Stimulated activated CD4-positive, alpha-beta T cell treated with anti-CD3 and anti-CD28 coated beads, TNF-alpha, amount 100 ng/mL, for 4 hours (primary cell): ENCODE data around the gene CABP4.
A peak's percentile ranks its signal among the peaks of the same experiment; 100 is the strongest.

Experiments used
- DNase-seq, 3 experiments: peaks; one replicate each; pipeline ENCODE4 v3.0.0-alpha.2; 2020; ENCODE audit warnings: low read depth in 3 of 3

The CABP4 gene

GRCh38 chr11:67435727-67436458, 19.3 kb upstream of the CABP4 start:
- DNase-seq, result no peak

- DNase-seq, result peak in 2 of 3 experiments; percentile 46 to 57
Measured at GRCh38 chr11:67436459-67437081, 18.6 kb upstream of the CABP4 start.

- peak; percentile 48 to 64 (median 63) for DNase-seq
Measured at GRCh38 chr11:67437082-67437808, 17.9 kb upstream of the CABP4 start, which contains the start of gene PTPRCAP. PTPRCAP (minus strand) TSS chr11:67437682; CDS start chr11:67437619, 63 bp downstream.

- no peak for DNase-seq
Measured at GRCh38 chr11:67437809-67438157, 17.4 kb upstream of the CABP4 start.

GRCh38 chr11:67438158-67438902, 16.8 kb upstream of the CABP4 start:
- DNase-seq, result peak; percentile 54 to 65 (median 56)

GRCh38 chr11:67439321-67440228, 15.6 kb upstream of the CABP4 start:
- DNase-seq, result no peak

GRCh38 chr11:67440229-67441097, 14.7 kb upstream of the CABP4 start:
- DNase-seq, result no peak

GRCh38 chr11:67441098-67441563, 14.0 kb upstream of the CABP4 start:
- no peak for DNase-seq

- no peak for DNase-seq
Measured at GRCh38 chr11:67441731-67442351, 13.3 kb upstream of the CABP4 start.

- DNase-seq, result no peak
Measured at GRCh38 chr11:67442504-67443404, 12.4 kb upstream of the CABP4 start.

GRCh38 chr11:67445515-67445914, 9.6 kb upstream of the CABP4 start:
- DNase-seq, result no peak

- no peak for DNase-seq
Measured at GRCh38 chr11:67448220-67448609, 6.9 kb upstream of the CABP4 start.

- no peak for DNase-seq
Measured at GRCh38 chr11:67449116-67449844, 5.9 kb upstream of the CABP4 start.

GRCh38 chr11:67450796-67451657, 4.1 kb upstream of the CABP4 start:
- DNase-seq, result no peak

- DNase-seq, result no peak
Measured at GRCh38 chr11:67451658-67451976, 3.5 kb upstream of the CABP4 start.

GRCh38 chr11:67452141-67452952, 2.8 kb upstream of the CABP4 start, which contains the start of gene GPR152:
GPR152 (minus strand) TSS chr11:67452729; CDS start chr11:67452724, 5 bp downstream.
- DNase-seq, result no peak
